ENCODE measurements around the gene ZNF880.

The ZNF880 gene

GRCh38 chr19:52397310-52398080 lies 27.8 kb downstream of the ZNF880 start, which contains the start of gene ZNF528:
TSS of gene ZNF528 (plus strand) at chr19:52397849. CDS start at chr19:52402014, 4,165 bp downstream.
- no peak for TF ChIP-seq JUND (IDR thresholded peaks at IDR 0.05; ENCODE audit: low read depth)
- peak; percentile 76 to 94 for DNase-seq (ENCODE audit: low read depth in 1 of 2, low spot score in 1 of 2)
- in situ Hi-C loops (cut with HindIII; ENCODE audit: low pct_unique_long_range_greater_than_20kb, low sequenced_read_pairs), result no loop called here

GRCh38 chr19:52398081-52398441 lies 28.3 kb downstream of the ZNF880 start:
- TF ChIP-seq JUND (IDR thresholded peaks at IDR 0.05; ENCODE audit: low read depth), result no peak
- peak in 1 of 2 experiments; percentile 36 for DNase-seq (ENCODE audit: low read depth in 1 of 2, low spot score in 1 of 2)

GRCh38 chr19:52410276-52410675 lies 40.6 kb downstream of the ZNF880 start:
- in situ Hi-C loops (cut with HindIII; ENCODE audit: low pct_unique_long_range_greater_than_20kb, low sequenced_read_pairs), result no loop called here
- no peak for TF ChIP-seq JUND (IDR thresholded peaks at IDR 0.05; ENCODE audit: low read depth)

More at GRCh38 chr19:52398081-52398441, 28.3 kb downstream of the ZNF880 start:
- in situ Hi-C loops (cut with HindIII; ENCODE audit: low pct_unique_long_range_greater_than_20kb, low sequenced_read_pairs), result no loop called here

GRCh38 chr19:52415711-52416110 lies 46.0 kb downstream of the ZNF880 start:
- no peak for DNase-seq (ENCODE audit: low read depth in 1 of 2, low spot score in 1 of 2)
- TF ChIP-seq JUND (IDR thresholded peaks at IDR 0.05; ENCODE audit: low read depth), result no peak
- in situ Hi-C loops (cut with HindIII; ENCODE audit: low pct_unique_long_range_greater_than_20kb, low sequenced_read_pairs), result no loop called here

More at GRCh38 chr19:52410276-52410675, 40.6 kb downstream of the ZNF880 start:
- DNase-seq (ENCODE audit: low read depth in 1 of 2, low spot score in 1 of 2), result peak in 1 of 2 experiments; percentile 54

DNA sequence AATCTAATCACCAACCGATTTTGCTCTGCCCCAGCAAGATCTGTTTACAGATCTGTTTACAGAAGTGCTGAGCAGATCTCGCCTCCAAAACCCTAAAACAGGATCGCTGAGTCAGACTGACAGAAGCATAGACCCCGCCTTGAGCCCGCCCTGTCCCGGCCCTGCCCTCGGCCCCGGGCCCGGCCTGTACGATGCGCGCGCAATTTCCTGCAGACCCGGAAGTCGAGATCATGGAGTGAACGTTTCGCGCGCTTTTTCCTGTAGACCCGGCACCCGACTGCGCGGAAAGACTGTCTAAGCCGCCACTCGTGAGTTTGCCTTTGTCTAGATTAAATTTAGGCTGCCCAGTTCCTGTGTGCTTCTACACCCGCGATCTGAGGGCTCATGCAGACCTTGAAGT lies 59.2 kb downstream of the ZNF880 start, which contains the start of gene ZNF534:
TSS of gene ZNF534 (plus strand) at position 212 of the 400 bp plus-strand sequence. CDS start 2,327 bp downstream, outside the sequence.
- no peak for DNase-seq (ENCODE audit: low read depth in 1 of 2, low spot score in 1 of 2)
- in situ Hi-C loops (cut with HindIII; ENCODE audit: low pct_unique_long_range_greater_than_20kb, low sequenced_read_pairs), result no loop called here
- no peak for TF ChIP-seq JUND (IDR thresholded peaks at IDR 0.05; ENCODE audit: low read depth)

Measured in T47D (cell line).